GM23338 (cell line): ENCODE results near the gene KCNH5. TPM values are rescaled to one million over a fixed set of nuclear protein-coding genes. Genes with fewer than 3 reads are reported as not detected.
A peak's percentile ranks its signal among the peaks of the same experiment; 100 is the strongest.
"Not testable (repeated sequence)": the region's sequence is repeated elsewhere in the genome, so short reads cannot be mapped to it uniquely, and the experiment has no call there.

ENCODE experiments used
- ATAC-seq: fragments of 200-7000 bp; cut with Tn5 transposase; 3 replicates; pipeline ENCODE4 v1.9.1; 2020
- DNase-seq: peaks from one replicate; pipeline ENCODE4 v3.0.0-alpha.2; 2015; ENCODE audit warnings: low spot score
- H2AFZ ChIP-seq: fragments of 200-600 bp; sonication (generic); 2 replicates; pipeline ENCODE4 v1.8.0; 2016; ENCODE audit warnings: antibody characterized with exemption, mild to moderate bottlenecking, moderate library complexity
- H3F3A ChIP-seq: fragments of 200-600 bp; sonication (generic); replicated peaks from 2 replicates; pipeline ENCODE4 v1.8.0; 2017; ENCODE audit warnings: antibody characterized with exemption, mixed run types, low read depth
- H3K27ac ChIP-seq: fragments of 200-600 bp; sonication (generic); 2 replicates; pipeline ENCODE4 v1.6.1; 2016; ENCODE audit warnings: low read depth
- H3K27me3 ChIP-seq: fragments of 200-600 bp; sonication (generic); 2 replicates; pipeline ENCODE4 v1.8.0; 2016; ENCODE audit warnings: mild to moderate bottlenecking, mixed run types, moderate library complexity; ENCODE audit not compliant: insufficient read depth
- H3K36me3 ChIP-seq: fragments of 200-600 bp; sonication (generic); 2 replicates; pipeline ENCODE4 v1.8.0; 2016; ENCODE audit warnings: mild to moderate bottlenecking; ENCODE audit not compliant: insufficient read depth
- H3K4me1 ChIP-seq: fragments of 200-600 bp; sonication (generic); 2 replicates; pipeline ENCODE4 v1.8.0; 2016; ENCODE audit warnings: mild to moderate bottlenecking, moderate library complexity; ENCODE audit not compliant: insufficient read depth
- H3K4me2 ChIP-seq: fragments of 200-600 bp; sonication (generic); 2 replicates; pipeline ENCODE4 v1.7.1; 2017; ENCODE audit warnings: mixed run types
- H3K4me3 ChIP-seq: fragments of 200-600 bp; sonication (generic); 2 replicates; pipeline ENCODE4 v1.6.1; 2016; ENCODE audit warnings: mixed run types
- H3K79me2 ChIP-seq: fragments of 200-600 bp; sonication (generic); replicated peaks from 2 replicates; pipeline ENCODE4 v1.8.0; 2017; ENCODE audit warnings: mild to moderate bottlenecking; ENCODE audit not compliant: insufficient read depth
- H3K9me2 ChIP-seq: fragments of 200-600 bp; sonication (generic); 2 replicates; pipeline ENCODE4 v1.8.0; 2017; ENCODE audit not compliant: insufficient read depth
- H4K20me1 ChIP-seq: fragments of 200-600 bp; sonication (generic); replicated peaks from 2 replicates; pipeline ENCODE4 v1.8.0; 2017; ENCODE audit warnings: mild to moderate bottlenecking; ENCODE audit not compliant: insufficient read depth
- H3K27ac Mint-ChIP-seq: 2 replicates; pipeline ENCODE4 v1.8.0; 2020; ENCODE audit warnings: inconsistent platforms, mild to moderate bottlenecking, moderate library complexity, mixed read lengths
- H3K27me3 Mint-ChIP-seq: 3 replicates; pipeline ENCODE4 v1.8.0; 2022; ENCODE audit warnings: low read depth, mild to moderate bottlenecking, moderate library complexity, mixed read lengths, inconsistent platforms; ENCODE audit not compliant: insufficient read depth, poor library complexity
- H3K36me3 Mint-ChIP-seq: 3 replicates; pipeline ENCODE4 v1.8.0; 2021; ENCODE audit warnings: low read depth, mild to moderate bottlenecking, inconsistent platforms, moderate library complexity, mixed read lengths
- H3K4me1 Mint-ChIP-seq: 3 replicates; pipeline ENCODE4 v1.8.0; 2020; ENCODE audit warnings: mild to moderate bottlenecking, inconsistent platforms, mixed read lengths
- H3K4me3 Mint-ChIP-seq: 3 replicates; pipeline ENCODE4 v1.8.0; 2021; ENCODE audit warnings: moderate library complexity, mild to moderate bottlenecking, inconsistent platforms, mixed read lengths
- H3K9me3 Mint-ChIP-seq: 3 replicates; pipeline ENCODE4 v1.8.0; 2020; ENCODE audit warnings: moderate library complexity, mild to moderate bottlenecking, inconsistent platforms, mixed read lengths
- CREB1 ChIP-seq: fragments of 250-450 bp; sonication (Bioruptor Pico); IDR thresholded peaks from 2 replicates; pipeline ENCODE4 v1.5.0; 2020; ENCODE audit warnings: low read depth, mild to moderate bottlenecking, moderate library complexity
- ETS1 ChIP-seq: IDR thresholded peaks from 2 replicates; pipeline ENCODE4 v1.6.1; 2016; ENCODE audit warnings: antibody characterized with exemption
- EZH2phosphoT487 ChIP-seq: fragments of 200-600 bp; sonication (generic); IDR thresholded peaks from one replicate; pipeline ENCODE4 v1.8.1; 2018; ENCODE audit warnings: antibody characterized with exemption; ENCODE audit not compliant: unreplicated experiment
- NANOG ChIP-seq: IDR thresholded peaks from 2 replicates; pipeline ENCODE4 v1.6.1; 2016; ENCODE audit warnings: antibody characterized with exemption, borderline replicate concordance
- POLR2AphosphoS5 ChIP-seq: IDR thresholded peaks from 2 replicates; pipeline ENCODE4 v1.6.1; 2016; ENCODE audit warnings: antibody characterized with exemption, low read depth
- REST ChIP-seq: IDR thresholded peaks from one replicate; pipeline ENCODE4 v1.6.1; 2018; ENCODE audit warnings: antibody characterized with exemption; ENCODE audit not compliant: unreplicated experiment
- STAT1 ChIP-seq: IDR thresholded peaks from one replicate; pipeline ENCODE4 v1.6.1; 2016; ENCODE audit warnings: antibody characterized with exemption; ENCODE audit not compliant: unreplicated experiment
- ZNF462 ChIP-seq: fragments of 250-450 bp; sonication (Bioruptor Pico); IDR thresholded peaks from 2 replicates; pipeline ENCODE4 v1.5.0; 2020; ENCODE audit warnings: mild to moderate bottlenecking, moderate library complexity
- polyA plus RNA-seq: library from polyadenylated mRNA; unstranded; fragments of >200 nt; fragmentation: Nextera tagmentation; extraction: Ambion mirVana; gene quantifications from 2 replicates; pipeline ENCODE4 v1.2.1, GENCODE V29; 2016
- total RNA-seq: library from RNA; depleted of rRNA; stranded (reverse); fragments of >200 nt; shearing (Covaris generic); gene quantifications from 2 replicates; pipeline ENCODE4 v1.2.3, GENCODE V29; 2014

The KCNH5 gene
- total and polyA plus RNA-seq, 2 experiments from 2014 or later = 0.71 to 0.83 TPM

- no peak for TF ChIP-seq POLR2AphosphoS5
- no peak for TF ChIP-seq STAT1
- no peak for TF ChIP-seq CREB1 (CRISPR knock-in tag)
- TF ChIP-seq REST = no peak
Observed at GRCh38 chr14:62792578-62792977, 252.7 kb downstream of the KCNH5 start (continued).

- ATAC-seq = peak; percentile 94
- Mint-ChIP-seq H3K4me1 (peaks cover 39% of the 10 kb centered on the region), H3K36me3 (peaks cover 26% of the 10 kb centered on the region; the same call in 2 of the 3 replicates), H3K4me3 (peak overlapping the region; percentile 20; the same call in 1 of the 3 replicates), H3K27ac (peak overlapping the region; percentile 59; the same call in 1 of the 2 replicates), H3K9me3 (peaks cover 13% of the 10 kb centered on the region; the same call in 2 of the 3 replicates)
- peak overlapping the region; percentile 27; the same call in 1 of the 2 replicates for H3K4me2 ChIP-seq
- peaks cover 23% of the 10 kb centered on the region for H3K4me1 ChIP-seq
- DNase-seq = peak; percentile 95
- H3K27me3 Mint-ChIP-seq, H3K36me3 ChIP-seq, H3K27me3 ChIP-seq, H3K27ac ChIP-seq, H3K9me2 ChIP-seq, H3F3A ChIP-seq, H3K79me2 ChIP-seq, H2AFZ ChIP-seq, H4K20me1 ChIP-seq: not testable (repeated sequence)
- TF ChIP-seq CREB1 (CRISPR knock-in tag) (0 out of 2 replicates have a peak, but pooled peaks have one; percentile 52), ETS1 (peak; percentile 57), POLR2AphosphoS5 (peak; percentile 72), NANOG (peak; percentile 74)
- H3K4me3 ChIP-seq = peak overlapping the region; percentile 26; the same call in 1 of the 2 replicates
Observed at GRCh38 chr14:62781328-62781727, 263.9 kb downstream of the KCNH5 start.

GRCh38 chr14:62778852-62779251 lies 266.4 kb downstream of the KCNH5 start:
- Mint-ChIP-seq H3K27me3 (no peaks in the 10 kb centered on the region), H3K4me1 (peaks cover 38% of the 10 kb centered on the region), H3K36me3 (peaks cover 27% of the 10 kb centered on the region; the same call in 2 of the 3 replicates), H3K4me3 (no peak overlapping the region), H3K27ac (no peak overlapping the region), H3K9me3 (peaks cover 13% of the 10 kb centered on the region; the same call in 2 of the 3 replicates)
- no peak overlapping the region for H3K27ac ChIP-seq
- ATAC-seq (no peak), DNase-seq (no peak)
- peaks cover 6% of the 10 kb centered on the region; the same call in 1 of the 2 replicates for H3F3A ChIP-seq
- no peaks in the 10 kb centered on the region for H3K79me2 ChIP-seq
- TF ChIP-seq EZH2phosphoT487 = no peak
- TF ChIP-seq STAT1 = no peak
- TF ChIP-seq ZNF462 = no peak
- no peak for TF ChIP-seq POLR2AphosphoS5
- H3K4me2 ChIP-seq = no peak overlapping the region
- H3K9me2 ChIP-seq = peaks cover 7% of the 10 kb centered on the region; the same call in 1 of the 2 replicates
- peaks cover 20% of the 10 kb centered on the region for H3K4me1 ChIP-seq
- H3K27me3 ChIP-seq = no peaks in the 10 kb centered on the region
- H2AFZ ChIP-seq = no peak overlapping the region
- no peaks in the 10 kb centered on the region for H3K36me3 ChIP-seq
- H4K20me1 ChIP-seq = no peaks in the 10 kb centered on the region
- no peak overlapping the region for H3K4me3 ChIP-seq
